ENCODE data around the gene UBAP2.

Gene UBAP2

DNA sequence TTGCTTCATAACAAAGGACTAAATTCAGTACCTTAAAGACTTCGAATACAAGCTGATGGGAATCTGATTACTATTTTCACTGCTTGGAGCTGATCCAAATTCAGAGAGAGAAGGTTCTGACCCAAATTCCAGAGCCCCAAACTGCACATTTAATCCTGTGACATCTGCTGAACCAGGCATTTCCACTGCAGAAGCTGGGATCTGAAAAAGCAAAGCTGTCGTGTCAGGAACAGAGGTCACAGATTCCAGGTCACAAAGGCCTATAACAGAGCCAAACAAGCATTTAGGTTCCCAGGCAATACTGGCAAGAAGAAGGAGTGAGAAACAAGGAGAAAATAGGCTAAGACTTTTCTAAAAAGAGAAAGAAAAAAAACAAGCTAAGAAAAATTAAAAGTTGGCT, 105.3 kb downstream of the UBAP2 start:
- no peaks in the 10 kb centered on the region for H3K27me3 ChIP-seq (ENCODE audit: insufficient read depth, poor library complexity, severe bottlenecking)
- peaks cover 26% of the 10 kb centered on the region for H3K4me1 ChIP-seq (ENCODE audit: insufficient read depth, poor library complexity, severe bottlenecking)
- no peak for TF ChIP-seq CTCF (IDR thresholded peaks at IDR 0.05; ENCODE audit: poor library complexity, severe bottlenecking)
- peak overlapping the region; percentile 39 for H3K27ac ChIP-seq (ENCODE audit: poor library complexity, severe bottlenecking)
- DNase-seq (ENCODE audit: low spot score) (no peak), ATAC-seq (ENCODE audit: low read depth) (no peak)
- no peaks in the 10 kb centered on the region for H3K9me3 ChIP-seq (ENCODE audit: severe bottlenecking)
- H3K4me3 ChIP-seq (ENCODE audit: severe bottlenecking) = no peak overlapping the region
- peaks cover 79% of the 10 kb centered on the region for H3K36me3 ChIP-seq (ENCODE audit: low read depth)

DNA sequence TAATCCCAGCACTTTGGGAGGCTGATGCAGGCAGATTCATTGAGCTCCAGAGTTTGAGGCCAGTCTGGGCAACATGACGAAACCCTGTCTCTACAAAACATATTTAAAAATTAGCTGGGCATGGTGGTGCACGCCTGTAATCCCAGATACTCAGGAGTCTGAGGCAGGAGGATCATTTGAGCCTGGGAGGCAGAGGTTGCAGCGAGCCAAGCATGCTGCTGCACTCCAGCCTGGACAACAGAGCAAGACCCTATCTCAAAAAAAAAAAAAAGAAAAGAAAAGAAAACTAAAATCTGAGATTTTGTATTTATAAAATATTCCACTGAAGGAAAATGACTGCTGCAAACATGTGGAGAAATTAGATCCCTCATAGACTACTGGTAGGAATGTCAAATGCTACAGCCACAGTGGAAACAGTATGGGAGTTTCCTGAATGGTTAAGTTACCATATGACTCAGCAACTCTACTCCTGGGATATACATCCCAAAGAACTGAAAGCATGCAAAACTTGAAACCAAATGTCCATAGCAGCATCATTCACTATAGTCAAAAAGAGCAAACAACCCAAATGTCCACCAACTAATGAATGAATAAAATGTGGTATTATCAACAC, 106.1 kb downstream of the UBAP2 start:
- TF ChIP-seq CTCF (IDR thresholded peaks at IDR 0.05; ENCODE audit: poor library complexity, severe bottlenecking) = peak; percentile 35
- Histone ChIP-seq H3K27me3 (ENCODE audit: insufficient read depth, poor library complexity, severe bottlenecking) (no peaks in the 10 kb centered on the region), H3K9me3 (ENCODE audit: severe bottlenecking) (no peaks in the 10 kb centered on the region), H3K36me3 (ENCODE audit: low read depth) (peaks cover 80% of the 10 kb centered on the region), H3K27ac (ENCODE audit: poor library complexity, severe bottlenecking) (peak overlapping the region; percentile 39), H3K4me1 (ENCODE audit: insufficient read depth, poor library complexity, severe bottlenecking) (peaks cover 25% of the 10 kb centered on the region), H3K4me3 (ENCODE audit: severe bottlenecking) (no peak overlapping the region)
- ATAC-seq (ENCODE audit: low read depth) (peak; percentile 48; the same call in 1 of the 3 replicates), DNase-seq (ENCODE audit: low spot score) (no peak)

DNA sequence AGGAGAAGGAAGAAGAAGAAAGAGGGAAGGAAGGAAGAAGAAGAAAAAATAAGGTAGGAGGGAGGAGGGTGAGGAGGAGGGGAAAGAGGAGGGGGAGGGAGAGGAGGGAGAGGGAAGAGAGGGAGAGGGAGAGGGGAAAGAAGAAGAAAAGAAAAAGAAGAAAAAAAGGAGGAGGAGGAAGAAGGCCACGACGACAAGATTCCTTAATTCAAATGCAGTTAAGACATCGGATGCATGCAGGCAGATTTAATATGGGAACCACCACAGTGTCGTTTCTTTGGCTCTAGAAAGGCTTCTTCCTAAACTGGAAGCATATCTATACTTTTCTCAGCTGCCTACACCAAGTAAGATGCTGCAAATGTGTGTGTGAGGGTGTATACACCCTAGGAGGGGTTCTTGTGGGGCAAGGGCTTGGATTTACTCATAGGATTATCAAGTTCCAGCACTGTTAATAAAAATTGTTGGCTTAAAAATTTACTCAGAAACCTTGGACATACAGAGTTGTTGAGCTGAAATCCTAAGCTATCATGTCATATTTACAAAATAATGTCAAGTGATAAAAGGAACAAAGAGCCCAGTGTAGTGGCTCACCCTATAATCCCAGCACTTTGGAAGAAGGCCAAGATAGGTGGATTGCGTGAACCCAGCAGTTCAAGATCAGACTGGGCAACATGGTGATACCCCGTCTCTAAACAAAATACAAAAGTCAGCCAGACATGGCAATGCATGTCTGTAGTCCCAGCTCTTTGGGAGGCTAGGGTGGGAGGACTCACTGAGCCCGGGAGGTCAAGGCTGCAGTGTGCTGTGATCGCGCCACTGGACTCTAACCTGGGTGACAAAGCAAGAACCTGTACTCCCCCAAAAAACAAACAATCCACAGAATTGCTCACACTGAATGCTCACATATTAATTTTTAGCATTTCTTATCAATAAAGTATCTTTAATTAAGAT, 108.5 kb downstream of the UBAP2 start:
- DNase-seq (ENCODE audit: low spot score) (no peak), ATAC-seq (ENCODE audit: low read depth) (peak; percentile 72)
- Histone ChIP-seq H3K27me3 (ENCODE audit: insufficient read depth, poor library complexity, severe bottlenecking) (no peaks in the 10 kb centered on the region), H3K27ac (ENCODE audit: poor library complexity, severe bottlenecking) (peak overlapping the region; percentile 52), H3K4me1 (ENCODE audit: insufficient read depth, poor library complexity, severe bottlenecking) (peaks cover 11% of the 10 kb centered on the region), H3K4me3 (ENCODE audit: severe bottlenecking) (no peak overlapping the region), H3K36me3 (ENCODE audit: low read depth) (peaks cover 78% of the 10 kb centered on the region), H3K9me3 (ENCODE audit: severe bottlenecking) (no peaks in the 10 kb centered on the region)
- TF ChIP-seq CTCF (IDR thresholded peaks at IDR 0.05; ENCODE audit: poor library complexity, severe bottlenecking) = no peak

GRCh38 chr9:33934188-33934878, 114.4 kb downstream of the UBAP2 start:
- Histone ChIP-seq H3K4me1 (ENCODE audit: insufficient read depth, poor library complexity, severe bottlenecking) (no peaks in the 10 kb centered on the region), H3K36me3 (ENCODE audit: low read depth) (peaks cover 86% of the 10 kb centered on the region), H3K9me3 (ENCODE audit: severe bottlenecking) (no peaks in the 10 kb centered on the region), H3K4me3 (ENCODE audit: severe bottlenecking) (no peak overlapping the region), H3K27ac (ENCODE audit: poor library complexity, severe bottlenecking) (no peak overlapping the region), H3K27me3 (ENCODE audit: insufficient read depth, poor library complexity, severe bottlenecking) (no peaks in the 10 kb centered on the region)
- no peak for TF ChIP-seq CTCF (IDR thresholded peaks at IDR 0.05; ENCODE audit: poor library complexity, severe bottlenecking)
- DNase-seq (ENCODE audit: low spot score) (no peak), ATAC-seq (ENCODE audit: low read depth) (no peak)

All from RWPE2 (cell line).